ENCODE data around the gene CLDN2.

DNA sequence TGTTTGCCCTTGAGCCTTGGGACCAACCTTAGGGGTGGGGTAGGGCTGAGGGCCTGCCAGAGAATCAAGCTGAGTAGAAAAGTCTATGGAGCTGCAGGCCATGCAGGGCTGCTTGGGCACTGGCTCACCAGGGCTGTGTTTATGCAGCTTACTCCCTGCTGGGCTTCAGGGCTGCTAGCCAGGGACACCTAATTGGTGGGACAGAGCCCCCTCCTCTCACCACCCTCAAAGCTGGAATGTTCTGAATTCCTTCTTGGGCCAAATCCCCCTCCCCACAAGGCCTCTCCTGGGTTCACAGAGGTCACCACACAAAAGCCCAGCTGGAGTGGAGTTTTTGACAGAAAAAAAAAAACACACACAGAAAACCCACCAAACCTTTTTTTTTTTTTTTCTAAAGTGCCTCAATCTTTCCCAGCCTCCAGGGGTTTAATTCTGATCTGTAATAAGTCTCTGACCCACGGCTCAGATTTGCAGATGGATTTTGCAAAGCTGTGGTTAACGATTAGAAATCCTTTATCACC is at the start of gene CLDN2:
- TF ChIP-seq EZH2 (IDR thresholded peaks at IDR 0.05; ENCODE audit: borderline replicate concordance, low read depth, low read length, poor library complexity, severe bottlenecking) = no peak
- TF ChIP-seq, protein P1, sequence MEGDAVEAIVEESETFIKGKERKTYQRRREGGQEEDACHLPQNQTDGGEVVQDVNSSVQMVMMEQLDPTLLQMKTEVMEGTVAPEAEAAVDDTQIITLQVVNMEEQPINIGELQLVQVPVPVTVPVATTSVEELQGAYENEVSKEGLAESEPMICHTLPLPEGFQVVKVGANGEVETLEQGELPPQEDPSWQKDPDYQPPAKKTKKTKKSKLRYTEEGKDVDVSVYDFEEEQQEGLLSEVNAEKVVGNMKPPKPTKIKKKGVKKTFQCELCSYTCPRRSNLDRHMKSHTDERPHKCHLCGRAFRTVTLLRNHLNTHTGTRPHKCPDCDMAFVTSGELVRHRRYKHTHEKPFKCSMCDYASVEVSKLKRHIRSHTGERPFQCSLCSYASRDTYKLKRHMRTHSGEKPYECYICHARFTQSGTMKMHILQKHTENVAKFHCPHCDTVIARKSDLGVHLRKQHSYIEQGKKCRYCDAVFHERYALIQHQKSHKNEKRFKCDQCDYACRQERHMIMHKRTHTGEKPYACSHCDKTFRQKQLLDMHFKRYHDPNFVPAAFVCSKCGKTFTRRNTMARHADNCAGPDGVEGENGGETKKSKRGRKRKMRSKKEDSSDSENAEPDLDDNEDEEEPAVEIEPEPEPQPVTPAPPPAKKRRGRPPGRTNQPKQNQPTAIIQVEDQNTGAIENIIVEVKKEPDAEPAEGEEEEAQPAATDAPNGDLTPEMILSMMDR (conservative IDR thresholded peaks at IDR 0.05; ENCODE audit: low read depth, low read length) = no peak

Measured in A673 (cell line).